HCT116 (cell line): ENCODE measurements around the gene S100G. TPM values are rescaled to one million over a fixed set of nuclear protein-coding genes. Genes with fewer than 3 reads are reported as not detected.

Experiments
- ATAC-seq: fragments of 200-7000 bp; cut with Tn5 transposase; 2 replicates; pipeline ENCODE4 v1.9.1; 2020; ENCODE audit warnings: mild to moderate bottlenecking, moderate library complexity
- BruUV-seq: library from RNA; stranded (reverse); fragments of 400-500 nt; replicated peaks from 2 replicates; lab custom pipeline; 2021; lab: Mats Ljungman, UMichigan
- CTCF ChIA-PET: fragments of 300-600 bp; sonication (Branson Sonifier 250); formaldehyde crosslinking; loops from one replicate; lab custom pipeline; 2021; ENCODE audit warnings: antibody characterized with exemption; lab: Charles Lee
- POLR2A ChIA-PET: fragments of 300-600, 350-600 bp; sonication (Branson Sonifier 250); formaldehyde crosslinking; loops from one replicate; lab custom pipeline; 2021; ENCODE audit warnings: antibody characterized with exemption; lab: Charles Lee
- RAD21 ChIA-PET, 2 experiments: fragments of 300-600 bp; sonication (Branson Sonifier 250); formaldehyde crosslinking; loops; one replicate each; lab custom pipeline; 2023; ENCODE audit warnings: low total read pairs in 2 of 2; ENCODE audit not compliant: uncharacterized antibody in 2 of 2, unreplicated experiment in 2 of 2, low non-redundant PET in 1 of 2; lab: Charles Lee
- DNase-seq: peaks from one replicate; pipeline ENCODE4 v3.0.0-alpha.2; 2010; ENCODE audit warnings: low read depth, low spot score
- H2AFZ ChIP-seq: fragments of 200-600 bp; shearing (Covaris generic), sonication (generic); 2 replicates; pipeline ENCODE4 v1.6.1; 2017; ENCODE audit warnings: low read depth, mixed run types, mixed read lengths, antibody characterized with exemption, low read length; ENCODE audit not compliant: poor library complexity, severe bottlenecking
- H3K27ac ChIP-seq: 2 replicates; pipeline ENCODE4 v1.5.1; 2012; ENCODE audit warnings: low read depth, low read length
- H3K27me3 ChIP-seq: fragments of 200-600 bp; sonication (generic); 2 replicates; pipeline ENCODE4 v1.6.1; 2016; ENCODE audit warnings: mixed run types, low read length, mixed read lengths; ENCODE audit not compliant: insufficient read depth
- H3K36me3 ChIP-seq, 2 experiments: fragments of 200-500 bp in 1 of 2; fragments of 200-600 bp in 1 of 2; sonication (Bioruptor generic) in 1 of 2; sonication (generic) in 1 of 2; 2 replicates each; pipeline versions ENCODE4 v1.5.1 to v1.6.1; 2014 to 2016; ENCODE audit warnings: low read length in 2 of 2, inconsistent platforms in 1 of 2, mixed read lengths in 1 of 2, mixed run types in 1 of 2; ENCODE audit not compliant: insufficient read depth in 2 of 2, control insufficient read depth in 1 of 2
- H3K4me1 ChIP-seq, 2 experiments: fragments of 200-600 bp in 1 of 2; sonication (generic) in 1 of 2; 2 replicates each; pipeline versions ENCODE4 v1.5.1 to v1.6.1; 2012 to 2017; ENCODE audit warnings: low read length in 2 of 2, inconsistent platforms in 1 of 2, mild to moderate bottlenecking in 1 of 2, mixed read lengths in 1 of 2, mixed run types in 1 of 2, moderate library complexity in 1 of 2; ENCODE audit not compliant: insufficient read depth in 2 of 2, control insufficient read depth in 1 of 2
- H3K4me2 ChIP-seq: fragments of 200-600 bp; sonication (generic); 2 replicates; pipeline ENCODE4 v1.6.1; 2017; ENCODE audit warnings: mixed run types, low read length, mixed read lengths
- H3K4me3 ChIP-seq, 2 experiments: fragments of 200-600 bp in 1 of 2; sonication (generic) in 1 of 2; replicated peaks in 1 of 2; 2 replicates each; pipeline ENCODE4 v1.5.1; 2011 to 2016; ENCODE audit warnings: low read length in 2 of 2, control low read depth in 1 of 2, low read depth in 1 of 2, mild to moderate bottlenecking in 1 of 2, mixed read lengths in 1 of 2, mixed run types in 1 of 2
- H3K79me2 ChIP-seq: fragments of 200-600 bp; sonication (generic); 2 replicates; pipeline ENCODE4 v1.6.1; 2017; ENCODE audit warnings: mild to moderate bottlenecking, mixed run types, low read length, moderate library complexity, mixed read lengths; ENCODE audit not compliant: insufficient read depth
- H3K9ac ChIP-seq: fragments of 200-600 bp; sonication (generic); 2 replicates; pipeline ENCODE4 v1.6.1; 2016; ENCODE audit warnings: low read length, mixed read lengths
- H3K9me2 ChIP-seq: fragments of 200-600 bp; sonication (generic), shearing (Covaris generic); 2 replicates; pipeline ENCODE4 v1.6.1; 2017; ENCODE audit warnings: mixed run types, mild to moderate bottlenecking, moderate library complexity; ENCODE audit not compliant: insufficient read depth
- H3K9me3 ChIP-seq, 2 experiments: fragments of 200-500 bp in 1 of 2; fragments of 200-600 bp in 1 of 2; sonication (Bioruptor generic) in 1 of 2; sonication (generic) in 1 of 2; 2 replicates each; pipeline ENCODE4 v1.6.1; 2014 to 2017; ENCODE audit warnings: low read length in 2 of 2, mixed read lengths in 2 of 2, inconsistent platforms in 1 of 2, low read depth in 1 of 2, mild to moderate bottlenecking in 1 of 2, mixed run types in 1 of 2, moderate library complexity in 1 of 2; ENCODE audit not compliant: control insufficient read depth in 1 of 2, insufficient read depth in 1 of 2
- H4K20me1 ChIP-seq: fragments of 200-600 bp; sonication (generic), shearing (Covaris generic); 2 replicates; pipeline ENCODE4 v1.6.1; 2017; ENCODE audit warnings: mixed run types, mild to moderate bottlenecking, moderate library complexity; ENCODE audit not compliant: insufficient read depth
- CBX3 ChIP-seq: IDR thresholded peaks from 2 replicates; pipeline ENCODE4 v1.6.1; 2012; ENCODE audit warnings: low read depth
- CEBPB ChIP-seq: IDR thresholded peaks from 2 replicates; pipeline ENCODE4 v1.6.1; 2012; ENCODE audit warnings: low read depth
- EGR1 ChIP-seq: IDR thresholded peaks from 2 replicates; pipeline ENCODE4 v1.6.1; 2012; ENCODE audit warnings: low read depth
- ELF1 ChIP-seq: IDR thresholded peaks from 2 replicates; pipeline ENCODE4 v1.6.1; 2012; ENCODE audit warnings: low read depth, borderline replicate concordance
- EZH2 ChIP-seq: fragments of 200-600 bp; sonication (generic); IDR thresholded peaks from 2 replicates; pipeline ENCODE4 v1.6.1; 2017; ENCODE audit warnings: antibody characterized with exemption, mixed run types
- EZH2phosphoT487 ChIP-seq: fragments of 200-600 bp; IDR thresholded peaks from 2 replicates; pipeline ENCODE4 v1.6.1; 2018; ENCODE audit warnings: antibody characterized with exemption, borderline replicate concordance
- FOSL1 ChIP-seq: IDR thresholded peaks from 2 replicates; pipeline ENCODE4 v1.6.1; 2012; ENCODE audit warnings: low read depth
- JUND ChIP-seq: IDR thresholded peaks from 2 replicates; pipeline ENCODE4 v1.6.1; 2012
- POLR2A ChIP-seq: IDR thresholded peaks from 2 replicates; pipeline ENCODE4 v1.7.0; 2011; ENCODE audit warnings: borderline replicate concordance; ENCODE audit not compliant: insufficient read depth, insufficient read length; ENCODE audit errors: extremely low read depth
- RAD21 ChIP-seq: IDR thresholded peaks from 2 replicates; pipeline ENCODE4 v1.6.1; 2012; ENCODE audit warnings: low read depth, mild to moderate bottlenecking
- SIN3A ChIP-seq: IDR thresholded peaks from 2 replicates; pipeline ENCODE4 v1.6.1; 2012; ENCODE audit warnings: low read depth
- SP1 ChIP-seq: IDR thresholded peaks from 2 replicates; pipeline ENCODE4 v1.6.1; 2012; ENCODE audit warnings: low read depth
- TCF7L2 ChIP-seq: IDR thresholded peaks from 2 replicates; pipeline ENCODE4 v1.7.0; 2011; ENCODE audit warnings: borderline replicate concordance, inconsistent platforms; ENCODE audit not compliant: insufficient read depth, insufficient read length; ENCODE audit errors: extremely low read depth
- YY1 ChIP-seq: IDR thresholded peaks from 2 replicates; pipeline ENCODE4 v1.6.1; 2011; ENCODE audit warnings: low read length, low read depth, moderate library complexity, mild to moderate bottlenecking; ENCODE audit not compliant: insufficient replicate concordance; ENCODE audit errors: extremely low read depth
- ZFX ChIP-seq: fragments of 450-650 bp; IDR thresholded peaks from 2 replicates; pipeline ENCODE4 v1.6.1; 2017
- ZNF274 ChIP-seq: fragments of 200-500 bp; sonication (Bioruptor generic); IDR thresholded peaks from 2 replicates; pipeline ENCODE4 v1.6.1; 2014; ENCODE audit warnings: mild to moderate bottlenecking, low read depth, low read length, inconsistent platforms
- intact Hi-C: fragments of 100-400 bp; cut with micrococcal nuclease; formaldehyde crosslinking; loops from 2 replicates; pipeline ENCODE4 v1.10.0; 2022
- total RNA-seq: library from RNA; stranded (reverse); gene quantifications from one replicate; pipeline ENCODE4 v1.2.1, GENCODE V29; 2021; ENCODE audit not compliant: unreplicated experiment
- TF ChIP-seq, protein P1 (sequence below): IDR thresholded peaks from 2 replicates; pipeline ENCODE4 v1.6.1; 2012
- TF ChIP-seq, protein P2 (sequence below): IDR thresholded peaks from 2 replicates; pipeline ENCODE4 v1.6.1; 2011; ENCODE audit warnings: mild to moderate bottlenecking, low read length, moderate library complexity; ENCODE audit not compliant: insufficient replicate concordance; ENCODE audit errors: extremely low read depth
- TF ChIP-seq, protein P3 (sequence below): IDR thresholded peaks from 2 replicates; pipeline ENCODE4 v1.6.1; 2012; ENCODE audit warnings: low read depth

S100G gene
- total RNA-seq, 1 experiment from 2014 or later = not detected

DNA sequence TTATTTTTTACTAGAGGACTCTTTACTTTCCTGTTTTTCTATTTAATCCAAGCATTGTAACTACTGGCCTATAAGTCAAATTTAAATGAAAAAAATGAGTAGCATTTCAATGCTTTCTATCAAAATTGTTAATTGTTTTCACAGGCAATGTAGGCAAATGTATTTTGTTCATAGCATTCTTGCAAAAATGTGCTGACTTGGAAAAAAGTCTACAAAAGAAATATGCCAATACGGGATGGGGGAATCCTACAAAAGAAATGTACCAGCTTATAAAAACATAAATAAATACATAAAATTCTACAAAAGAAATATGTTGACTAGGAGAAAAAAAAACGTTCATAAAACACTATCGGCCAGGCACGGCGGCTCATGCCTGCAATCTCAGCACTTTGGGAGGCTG is 14.9 kb upstream of the S100G start (continued):
- TF ChIP-seq CBX3 (no peak), YY1 (no peak), RAD21 (no peak), POLR2A (no peak), SP1 (no peak), JUND (no peak), ELF1 (no peak), CEBPB (no peak), EZH2phosphoT487 (no peak), SIN3A (no peak), FOSL1 (no peak)
- TF ChIP-seq, protein P1, sequence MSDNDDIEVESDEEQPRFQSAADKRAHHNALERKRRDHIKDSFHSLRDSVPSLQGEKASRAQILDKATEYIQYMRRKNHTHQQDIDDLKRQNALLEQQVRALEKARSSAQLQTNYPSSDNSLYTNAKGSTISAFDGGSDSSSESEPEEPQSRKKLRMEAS = no peak

DNA sequence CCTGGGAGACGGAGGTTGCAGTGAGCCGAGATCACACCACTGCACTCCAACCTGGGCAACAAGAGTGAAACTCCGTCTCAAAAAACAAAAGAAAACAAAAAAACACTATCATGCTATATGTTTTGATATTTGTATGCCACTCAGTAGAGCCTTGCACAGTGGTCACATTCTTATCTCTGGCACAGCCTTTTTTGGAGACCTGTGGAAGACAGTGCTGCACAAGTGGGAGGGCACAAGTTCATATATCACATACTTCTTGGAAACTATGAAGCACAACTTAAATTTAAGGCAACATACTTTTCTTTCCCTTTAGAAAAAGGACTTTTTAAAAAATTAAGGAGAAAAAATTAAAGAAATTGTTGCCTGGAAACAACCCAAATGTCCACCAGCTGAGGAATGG is 14.4 kb upstream of the S100G start:
- ChIA-PET RAD21 (no interaction called here), CTCF (no interaction called here), POLR2A (no interaction called here)
- H3K36me3 ChIP-seq = no peaks in the 10 kb centered on the region
- no peaks in the 10 kb centered on the region for H3K9me2 ChIP-seq
- no peak overlapping the region for H3K9ac ChIP-seq
- H3K9me3 ChIP-seq = no peaks in the 10 kb centered on the region
- H3K4me2 ChIP-seq = no peak overlapping the region
- no peaks in the 10 kb centered on the region for H3K27me3 ChIP-seq
- intact Hi-C loops = no loop called here
- no peaks in the 10 kb centered on the region for H3K79me2 ChIP-seq
- H4K20me1 ChIP-seq = no peaks in the 10 kb centered on the region
- H3K4me1 ChIP-seq = no peaks in the 10 kb centered on the region
- no peak for TF ChIP-seq SIN3A
- TF ChIP-seq, protein P1 = no peak
- no peak for TF ChIP-seq YY1
- no peak for TF ChIP-seq EZH2
- TF ChIP-seq EGR1 = no peak
- no peak for TF ChIP-seq ZNF274
- TF ChIP-seq SP1 = no peak
- no peak for TF ChIP-seq TCF7L2
- no peak for TF ChIP-seq EZH2phosphoT487
- TF ChIP-seq, protein P2, sequence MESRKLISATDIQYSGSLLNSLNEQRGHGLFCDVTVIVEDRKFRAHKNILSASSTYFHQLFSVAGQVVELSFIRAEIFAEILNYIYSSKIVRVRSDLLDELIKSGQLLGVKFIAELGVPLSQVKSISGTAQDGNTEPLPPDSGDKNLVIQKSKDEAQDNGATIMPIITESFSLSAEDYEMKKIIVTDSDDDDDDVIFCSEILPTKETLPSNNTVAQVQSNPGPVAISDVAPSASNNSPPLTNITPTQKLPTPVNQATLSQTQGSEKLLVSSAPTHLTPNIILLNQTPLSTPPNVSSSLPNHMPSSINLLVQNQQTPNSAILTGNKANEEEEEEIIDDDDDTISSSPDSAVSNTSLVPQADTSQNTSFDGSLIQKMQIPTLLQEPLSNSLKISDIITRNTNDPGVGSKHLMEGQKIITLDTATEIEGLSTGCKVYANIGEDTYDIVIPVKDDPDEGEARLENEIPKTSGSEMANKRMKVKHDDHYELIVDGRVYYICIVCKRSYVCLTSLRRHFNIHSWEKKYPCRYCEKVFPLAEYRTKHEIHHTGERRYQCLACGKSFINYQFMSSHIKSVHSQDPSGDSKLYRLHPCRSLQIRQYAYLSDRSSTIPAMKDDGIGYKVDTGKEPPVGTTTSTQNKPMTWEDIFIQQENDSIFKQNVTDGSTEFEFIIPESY = no peak
- TF ChIP-seq, protein P3, sequence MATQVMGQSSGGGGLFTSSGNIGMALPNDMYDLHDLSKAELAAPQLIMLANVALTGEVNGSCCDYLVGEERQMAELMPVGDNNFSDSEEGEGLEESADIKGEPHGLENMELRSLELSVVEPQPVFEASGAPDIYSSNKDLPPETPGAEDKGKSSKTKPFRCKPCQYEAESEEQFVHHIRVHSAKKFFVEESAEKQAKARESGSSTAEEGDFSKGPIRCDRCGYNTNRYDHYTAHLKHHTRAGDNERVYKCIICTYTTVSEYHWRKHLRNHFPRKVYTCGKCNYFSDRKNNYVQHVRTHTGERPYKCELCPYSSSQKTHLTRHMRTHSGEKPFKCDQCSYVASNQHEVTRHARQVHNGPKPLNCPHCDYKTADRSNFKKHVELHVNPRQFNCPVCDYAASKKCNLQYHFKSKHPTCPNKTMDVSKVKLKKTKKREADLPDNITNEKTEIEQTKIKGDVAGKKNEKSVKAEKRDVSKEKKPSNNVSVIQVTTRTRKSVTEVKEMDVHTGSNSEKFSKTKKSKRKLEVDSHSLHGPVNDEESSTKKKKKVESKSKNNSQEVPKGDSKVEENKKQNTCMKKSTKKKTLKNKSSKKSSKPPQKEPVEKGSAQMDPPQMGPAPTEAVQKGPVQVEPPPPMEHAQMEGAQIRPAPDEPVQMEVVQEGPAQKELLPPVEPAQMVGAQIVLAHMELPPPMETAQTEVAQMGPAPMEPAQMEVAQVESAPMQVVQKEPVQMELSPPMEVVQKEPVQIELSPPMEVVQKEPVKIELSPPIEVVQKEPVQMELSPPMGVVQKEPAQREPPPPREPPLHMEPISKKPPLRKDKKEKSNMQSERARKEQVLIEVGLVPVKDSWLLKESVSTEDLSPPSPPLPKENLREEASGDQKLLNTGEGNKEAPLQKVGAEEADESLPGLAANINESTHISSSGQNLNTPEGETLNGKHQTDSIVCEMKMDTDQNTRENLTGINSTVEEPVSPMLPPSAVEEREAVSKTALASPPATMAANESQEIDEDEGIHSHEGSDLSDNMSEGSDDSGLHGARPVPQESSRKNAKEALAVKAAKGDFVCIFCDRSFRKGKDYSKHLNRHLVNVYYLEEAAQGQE = no peak
- no peak for TF ChIP-seq CBX3
- TF ChIP-seq ZFX = no peak
- DNase-seq (no peak), ATAC-seq (no peak)
- H3K4me3 ChIP-seq = no peak overlapping the region
- no peak overlapping the region for H3K27ac ChIP-seq
- no TSS peak for BruUV-seq
- no peak overlapping the region for H2AFZ ChIP-seq
